ENCODE results near the gene TMEM181. TPM values are rescaled to one million over a fixed set of nuclear protein-coding genes. Genes with fewer than 3 reads are reported as not detected.

The TMEM181 gene
- total and polyA plus RNA-seq, 2 of the 13 experiments (the other 11 are each of a cell fraction or from before 2014, with no cell fraction given): 59.1 to 108 TPM

DNA sequence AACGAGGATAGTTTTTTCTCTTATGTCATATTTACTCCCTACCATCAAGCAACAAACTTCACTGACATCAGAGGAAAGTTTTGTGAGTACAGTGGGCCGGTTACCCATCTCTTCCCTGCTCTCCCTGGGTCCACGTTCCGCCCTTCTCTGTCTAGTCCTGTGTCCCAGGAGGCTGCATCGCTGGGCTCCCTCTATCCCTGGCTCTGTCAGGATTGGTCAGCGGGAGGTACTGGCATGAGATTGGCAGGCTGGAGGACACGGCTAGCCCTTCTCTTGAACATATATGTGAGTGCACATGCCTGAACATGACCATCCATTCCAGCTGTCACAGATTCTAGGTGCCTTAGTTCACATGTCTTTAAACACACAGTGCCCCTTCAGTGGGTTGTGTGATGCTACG is 30.3 kb upstream of the TMEM181 start (continued):
- TF ChIP-seq STAT6 (CRISPR knock-in tag; IDR thresholded peaks at IDR 0.05; ENCODE audit: borderline replicate concordance) (no peak), ERF (CRISPR knock-in tag; IDR thresholded peaks at IDR 0.05) (no peak), ZSCAN31 (CRISPR knock-in tag; IDR thresholded peaks at IDR 0.05; ENCODE audit: low read depth) (no peak), LCORL (IDR thresholded peaks at IDR 0.05) (no peak), LCORL (CRISPR knock-in tag; IDR thresholded peaks at IDR 0.05) (no peak), HNRNPL (IDR thresholded peaks at IDR 0.05; ENCODE audit: low read depth, low read length) (no peak), ZNF292 (CRISPR knock-in tag; IDR thresholded peaks at IDR 0.05; ENCODE audit: borderline replicate concordance, low read depth) (no peak)

GRCh38 chr6:158531566-158531965 is 28.3 kb upstream of the TMEM181 start:
- peak; percentile 20; the same call in 1 of the 3 replicates for ATAC-seq
- Histone ChIP-seq H2AFZ (ENCODE audit: low read length) (no peak overlapping the region), H3K9ac (ENCODE audit: insufficient read depth, low read depth, low read length) (no peak overlapping the region), H3K79me2 (ENCODE audit: insufficient read depth, low read length) (no peaks in the 10 kb centered on the region), H3K27ac (ENCODE audit: extremely low read length, insufficient read depth, low read length) (no peak overlapping the region), H3K9me3 (ENCODE audit: low read length) (no peaks in the 10 kb centered on the region), H3K36me3 (replicated peaks in 1 of 2; ENCODE audit: control insufficient read depth in 1 of 2, insufficient read depth in 2 of 2, low read length in 2 of 2) (no peaks in the 10 kb centered on the region), H4K20me1 (ENCODE audit: insufficient read depth, low read length) (no peaks in the 10 kb centered on the region), H3K4me1 (ENCODE audit: insufficient read depth, low read length) (peaks cover 18% of the 10 kb centered on the region), H3K4me2 (ENCODE audit: low read depth, low read length) (no peak overlapping the region), H3K27me3 (ENCODE audit: control insufficient read depth in 1 of 2, insufficient read depth in 2 of 2, low read length in 2 of 2) (no peaks in the 10 kb centered on the region), H3K4me3 (replicated peaks in 1 of 3; ENCODE audit: insufficient read depth in 1 of 3, low read depth in 2 of 3, low read length in 3 of 3) (no peak overlapping the region)
- TF ChIP-seq FIP1L1 (IDR thresholded peaks at IDR 0.05; ENCODE audit: borderline replicate concordance, insufficient read depth, low read depth, low read length) (no peak), ZNF768 (CRISPR knock-in tag; IDR thresholded peaks at IDR 0.05) (peak; percentile 44; the same call in 1 of the 2 replicates)
- intact Hi-C loops (cut with micrococcal nuclease; ENCODE audit: unreplicated experiment): no loop called here
- no peak for DNase-seq (ENCODE audit: low spot score)
- in situ Hi-C loops (cut with HindIII; ENCODE audit: extremely low pct_ligation_motif_present, low pct_unique_long_range_greater_than_20kb): no loop called here
- ChIA-PET CTCF (ENCODE audit: low intra/inter-chr PET ratio, low total read pairs) (no interaction called here), POLR2A (no interaction called here)
- no peak for FAIRE-seq
- WGBS (ENCODE audit: low lambda C conversion rate): 22% methylated on average over 4 of the region's 4 CpGs
- BruUV-seq (replicated peaks): no TSS peak

Data from HepG2 (cell line).